ENCODE data around the gene MCM5. TPM values are rescaled to one million over a fixed set of nuclear protein-coding genes. Genes with fewer than 3 reads are reported as not detected.

Gene MCM5
- total RNA-seq, 1 donor from 2014 or later, result 178 TPM

DNA sequence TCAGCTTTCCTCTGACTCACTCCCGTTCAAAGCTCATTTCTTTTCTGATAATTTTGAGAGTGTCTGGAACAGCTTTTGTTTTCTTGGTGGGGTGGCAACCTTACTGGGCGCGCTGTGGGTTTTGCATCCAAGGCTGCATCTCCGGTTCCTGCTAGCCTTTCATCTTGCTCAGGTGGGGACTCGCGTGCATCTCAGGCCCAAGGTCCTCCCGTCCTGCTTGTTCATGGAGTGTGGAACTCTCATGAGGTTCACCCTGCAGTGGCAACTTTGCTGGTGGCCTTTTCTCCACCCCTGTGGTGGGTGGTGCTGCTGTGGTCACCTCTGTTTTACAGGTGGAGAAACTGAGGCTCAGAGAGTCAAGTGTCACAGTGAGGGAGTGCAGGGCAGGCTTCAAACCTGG lies 25.6 kb downstream of the MCM5 start:
- Mint-ChIP-seq H3K27ac (peak overlapping the region; percentile 50), H3K36me3 (ENCODE audit: low read depth) (peaks cover 77% of the 10 kb centered on the region), H3K4me1 (peaks cover 4% of the 10 kb centered on the region), H3K27me3 (no peaks in the 10 kb centered on the region), H3K4me3 (no peak overlapping the region), H3K9me3 (no peaks in the 10 kb centered on the region)
- TF ChIP-seq, protein P1, sequence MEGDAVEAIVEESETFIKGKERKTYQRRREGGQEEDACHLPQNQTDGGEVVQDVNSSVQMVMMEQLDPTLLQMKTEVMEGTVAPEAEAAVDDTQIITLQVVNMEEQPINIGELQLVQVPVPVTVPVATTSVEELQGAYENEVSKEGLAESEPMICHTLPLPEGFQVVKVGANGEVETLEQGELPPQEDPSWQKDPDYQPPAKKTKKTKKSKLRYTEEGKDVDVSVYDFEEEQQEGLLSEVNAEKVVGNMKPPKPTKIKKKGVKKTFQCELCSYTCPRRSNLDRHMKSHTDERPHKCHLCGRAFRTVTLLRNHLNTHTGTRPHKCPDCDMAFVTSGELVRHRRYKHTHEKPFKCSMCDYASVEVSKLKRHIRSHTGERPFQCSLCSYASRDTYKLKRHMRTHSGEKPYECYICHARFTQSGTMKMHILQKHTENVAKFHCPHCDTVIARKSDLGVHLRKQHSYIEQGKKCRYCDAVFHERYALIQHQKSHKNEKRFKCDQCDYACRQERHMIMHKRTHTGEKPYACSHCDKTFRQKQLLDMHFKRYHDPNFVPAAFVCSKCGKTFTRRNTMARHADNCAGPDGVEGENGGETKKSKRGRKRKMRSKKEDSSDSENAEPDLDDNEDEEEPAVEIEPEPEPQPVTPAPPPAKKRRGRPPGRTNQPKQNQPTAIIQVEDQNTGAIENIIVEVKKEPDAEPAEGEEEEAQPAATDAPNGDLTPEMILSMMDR (IDR thresholded peaks at IDR 0.05), result no peak
- ATAC-seq (ENCODE audit: low read depth) (no peak), DNase-seq (no peak)
- ChIA-PET POLR2A (no interaction called here), CTCF (no interaction called here)
- intact Hi-C loops (cut with micrococcal nuclease), result no loop called here

DNA sequence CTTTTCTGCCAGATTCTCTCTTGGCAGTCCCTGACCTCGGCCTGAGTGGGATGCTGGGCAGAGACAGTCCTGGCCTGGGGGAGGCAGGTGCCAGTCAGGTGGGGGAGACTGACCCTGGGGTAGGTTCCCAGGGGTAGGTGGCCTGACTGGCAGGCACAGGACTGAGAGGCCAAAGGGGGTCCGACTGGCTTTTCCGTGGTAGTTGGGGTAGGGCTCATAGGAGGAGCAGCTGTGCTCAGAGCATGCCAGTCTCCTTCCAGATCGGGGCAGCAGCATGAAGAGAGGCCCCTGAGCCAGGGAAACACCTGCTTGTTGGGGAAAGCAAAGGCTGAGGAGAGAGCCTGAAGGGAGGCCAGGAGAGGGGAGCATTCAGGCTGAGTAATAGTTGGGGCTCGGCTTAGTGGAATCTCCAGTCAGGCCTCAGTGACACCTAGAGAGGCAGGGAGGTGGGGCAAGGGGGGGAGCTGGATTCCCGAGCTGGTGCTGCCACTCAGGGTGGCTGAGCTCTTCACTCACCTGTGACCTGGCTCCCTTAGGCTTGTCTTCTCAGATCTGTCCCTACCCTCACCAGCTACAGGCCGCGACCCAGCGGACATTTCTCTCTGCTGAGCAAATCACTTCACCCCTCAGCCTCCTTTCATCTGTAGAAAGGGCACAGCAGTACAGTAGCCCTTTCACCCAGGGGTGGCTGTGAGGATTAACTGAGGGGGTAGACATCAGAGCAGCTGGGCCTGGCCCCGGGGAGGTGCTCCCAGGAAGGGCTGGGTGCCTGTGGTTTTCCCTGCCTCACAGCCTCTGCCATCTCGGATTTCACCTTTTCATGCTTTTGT lies 26.2 kb downstream of the MCM5 start:
- no peaks in the 10 kb centered on the region for H3K27me3 Mint-ChIP-seq
- H3K27ac Mint-ChIP-seq, result peak overlapping the region; percentile 56
- TF ChIP-seq, protein P1 (IDR thresholded peaks at IDR 0.05), result no peak
- DNase-seq (no peak), ATAC-seq (ENCODE audit: low read depth) (no peak)
- H3K4me3 Mint-ChIP-seq, result no peak overlapping the region
- ChIA-PET CTCF (no interaction called here), POLR2A (no interaction called here)
- intact Hi-C loops (cut with micrococcal nuclease), result no loop called here
- H3K4me1 Mint-ChIP-seq, result peaks cover 4% of the 10 kb centered on the region
- no peaks in the 10 kb centered on the region for H3K9me3 Mint-ChIP-seq
- H3K36me3 Mint-ChIP-seq (ENCODE audit: low read depth), result peaks cover 75% of the 10 kb centered on the region

DNA sequence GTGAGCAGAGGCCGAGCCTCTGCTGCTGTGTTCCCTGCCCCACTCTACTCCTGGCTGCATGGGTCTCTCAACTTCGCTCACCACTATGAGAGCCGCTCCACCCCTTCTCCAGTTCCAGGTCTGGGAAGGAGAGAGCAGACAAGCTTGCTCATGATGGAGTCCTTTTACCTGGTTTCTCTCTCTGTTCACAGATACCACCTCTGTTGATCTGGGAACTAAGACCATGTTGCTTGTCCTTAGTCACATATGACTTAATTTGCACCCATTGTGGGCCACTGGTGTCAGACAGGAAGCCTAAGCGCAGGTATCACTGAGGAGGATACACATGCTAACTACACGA lies 26.8 kb downstream of the MCM5 start:
- ATAC-seq (ENCODE audit: low read depth) (no peak), DNase-seq (no peak)
- TF ChIP-seq, protein P1 (IDR thresholded peaks at IDR 0.05), result no peak
- ChIA-PET CTCF (interaction anchor here (0.6 kb wide), 1 partner anchor 725 kb away, joined by 3 read pairs; no protein-coding TSS in a partner anchor), POLR2A (no interaction called here)
- H3K9me3 Mint-ChIP-seq, result no peaks in the 10 kb centered on the region
- peaks cover 4% of the 10 kb centered on the region for H3K4me1 Mint-ChIP-seq
- H3K4me3 Mint-ChIP-seq, result no peak overlapping the region
- no peaks in the 10 kb centered on the region for H3K27me3 Mint-ChIP-seq
- peaks cover 73% of the 10 kb centered on the region for H3K36me3 Mint-ChIP-seq (ENCODE audit: low read depth)
- intact Hi-C loops (cut with micrococcal nuclease), result no loop called here
- peak overlapping the region; percentile 56 for H3K27ac Mint-ChIP-seq

DNA sequence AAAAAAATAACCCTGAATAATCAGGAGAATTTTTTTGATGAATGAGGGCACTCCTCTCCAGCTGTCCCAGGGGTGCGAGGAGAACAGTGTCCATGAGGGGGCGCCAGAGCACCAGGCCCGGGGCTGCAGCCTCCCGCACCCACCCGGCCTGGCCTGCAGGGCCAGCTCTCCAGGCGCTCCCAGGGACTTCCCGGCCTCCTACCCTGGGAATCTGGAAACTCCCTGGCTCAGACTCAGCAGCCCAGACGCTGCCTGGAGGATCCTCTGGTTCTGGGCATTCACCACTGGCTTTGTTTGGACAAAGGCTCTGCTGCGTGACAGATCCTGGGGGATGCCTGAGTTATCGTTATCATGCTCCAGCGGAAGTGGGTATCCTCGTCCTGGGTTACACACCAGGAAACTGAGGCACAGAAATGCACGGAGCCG lies 31.0 kb downstream of the MCM5 start:
- TF ChIP-seq, protein P1 (IDR thresholded peaks at IDR 0.05), result no peak
- peak; percentile 83 for ATAC-seq (ENCODE audit: low read depth)
- DNase-seq, result peak; percentile 58
- no peaks in the 10 kb centered on the region for H3K27me3 Mint-ChIP-seq
- no peak overlapping the region for H3K27ac Mint-ChIP-seq
- peaks cover 2% of the 10 kb centered on the region for H3K9me3 Mint-ChIP-seq
- no peak overlapping the region for H3K4me3 Mint-ChIP-seq
- intact Hi-C loops (cut with micrococcal nuclease), result loop anchor here (1.0 kb wide), 2 partner anchors 81 to 152 kb away; no protein-coding TSS in a partner anchor
- peaks cover 4% of the 10 kb centered on the region for H3K4me1 Mint-ChIP-seq
- POLR2A ChIA-PET, result interaction anchor here (0.7 to 1.1 kb wide), 2 partner anchors 79 to 217 kb away, joined by 3 to 4 read pairs; no protein-coding TSS in a partner anchor
- CTCF ChIA-PET, result interaction anchor here (0.6 to 3.0 kb wide), 9 partner anchors 11 to 152 kb away, joined by 3 to 22 read pairs (median 3); no protein-coding TSS in a partner anchor
- peaks cover 62% of the 10 kb centered on the region for H3K36me3 Mint-ChIP-seq (ENCODE audit: low read depth)

DNA sequence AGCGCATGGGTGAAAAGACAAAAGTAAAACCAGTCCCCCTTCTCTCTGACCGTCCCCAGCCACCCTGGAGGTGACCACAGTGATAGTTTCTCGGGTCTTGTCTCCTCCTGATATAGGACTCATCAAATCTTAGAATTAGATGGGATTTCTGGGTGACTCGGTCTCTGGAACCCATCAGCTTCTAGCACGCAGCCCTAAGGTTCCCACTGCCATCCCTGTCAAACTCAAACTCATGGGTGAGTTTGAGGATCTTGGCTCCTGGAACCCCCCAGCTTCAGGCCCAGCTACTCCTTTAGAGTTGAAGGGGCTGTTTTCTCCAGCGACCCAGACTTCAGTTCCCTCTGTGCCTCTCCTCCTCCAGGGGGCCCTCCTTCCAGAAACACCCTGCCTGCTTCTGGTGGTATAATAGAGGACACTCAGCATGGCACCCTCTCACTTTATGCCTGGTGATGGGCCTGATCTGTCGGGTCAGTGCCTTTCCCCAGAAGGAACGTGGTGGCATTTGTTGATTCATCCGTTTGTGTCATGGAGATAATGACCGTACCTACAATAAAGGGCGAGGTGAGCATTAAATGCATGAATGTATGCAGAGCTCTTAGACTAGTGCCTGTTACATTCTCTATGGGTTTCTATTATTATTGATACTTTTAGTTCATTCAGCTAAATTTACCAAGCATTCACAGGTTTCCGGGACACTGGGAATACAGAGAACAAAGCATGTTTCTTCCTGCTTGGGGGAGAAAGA lies 31.7 kb downstream of the MCM5 start:
- Mint-ChIP-seq H3K36me3 (ENCODE audit: low read depth) (peaks cover 60% of the 10 kb centered on the region), H3K27me3 (no peaks in the 10 kb centered on the region), H3K27ac (peak overlapping the region; percentile 46), H3K9me3 (peaks cover 2% of the 10 kb centered on the region), H3K4me3 (no peak overlapping the region), H3K4me1 (peaks cover 4% of the 10 kb centered on the region)
- ChIA-PET POLR2A (no interaction called here), CTCF (interaction anchor here (1.1 to 3.0 kb wide), 4 partner anchors 20 to 151 kb away, joined by 3 to 22 read pairs (median 8); no protein-coding TSS in a partner anchor)
- intact Hi-C loops (cut with micrococcal nuclease), result no loop called here
- DNase-seq (no peak), ATAC-seq (ENCODE audit: low read depth) (no peak)
- TF ChIP-seq, protein P1 (IDR thresholded peaks at IDR 0.05), result no peak
